Activated CD4-positive, alpha-beta T cell treated with anti-CD3 and anti-CD28 coated beads, Interleukin-10, Interleukin-2, amounts not matched to agents 100 ng/mL and 50 ng/mL, durations not matched to agents 16 hours and 8 hours (primary cell): ENCODE measurements around the gene DCUN1D2.
"Not testable (repeated sequence)": the region's sequence is repeated elsewhere in the genome, so short reads cannot be mapped to it uniquely, and the experiment has no call there.

ENCODE experiments used
- DNase-seq: peaks from one replicate; pipeline ENCODE4 v3.0.0-alpha.2; 2020

Gene DCUN1D2

GRCh38 chr13:113489549-113490495 is 689 bp downstream of the DCUN1D2 start:
- DNase-seq = peak; percentile 47

- DNase-seq = no peak
Observed at GRCh38 chr13:113489171-113489548, 1.4 kb downstream of the DCUN1D2 start.

GRCh38 chr13:113488283-113488682 is 2.2 kb downstream of the DCUN1D2 start:
- DNase-seq = no peak

- DNase-seq = no peak
Observed at GRCh38 chr13:113486698-113487097, 3.8 kb downstream of the DCUN1D2 start.

GRCh38 chr13:113485545-113485944 is 5.0 kb downstream of the DCUN1D2 start:
- no peak for DNase-seq

GRCh38 chr13:113483504-113484293 is 6.8 kb downstream of the DCUN1D2 start:
- no peak for DNase-seq

GRCh38 chr13:113483081-113483480 is 7.4 kb downstream of the DCUN1D2 start:
- no peak for DNase-seq

- no peak for DNase-seq
Observed at GRCh38 chr13:113479179-113479578, 11.3 kb downstream of the DCUN1D2 start.

- no peak for DNase-seq
Observed at GRCh38 chr13:113477724-113478123, 12.8 kb downstream of the DCUN1D2 start.

GRCh38 chr13:113476811-113477210 is 13.7 kb downstream of the DCUN1D2 start:
- no peak for DNase-seq

GRCh38 chr13:113475911-113476310 is 14.6 kb downstream of the DCUN1D2 start:
- DNase-seq = no peak

- no peak for DNase-seq
Observed at GRCh38 chr13:113475280-113475679, 15.2 kb downstream of the DCUN1D2 start.

GRCh38 chr13:113474179-113474578 is 16.3 kb downstream of the DCUN1D2 start:
- no peak for DNase-seq

- DNase-seq = no peak
Observed at GRCh38 chr13:113472355-113473025, 18.0 kb downstream of the DCUN1D2 start.

- no peak for DNase-seq
Observed at GRCh38 chr13:113471844-113472243, 18.7 kb downstream of the DCUN1D2 start.

GRCh38 chr13:113470635-113471163 is 19.8 kb downstream of the DCUN1D2 start:
- DNase-seq = not testable (repeated sequence)

GRCh38 chr13:113470073-113470472 is 20.4 kb downstream of the DCUN1D2 start:
- DNase-seq = no peak

GRCh38 chr13:113469582-113469981 is 20.9 kb downstream of the DCUN1D2 start:
- DNase-seq = no peak

GRCh38 chr13:113468472-113469201 is 21.9 kb downstream of the DCUN1D2 start:
- no peak for DNase-seq

GRCh38 chr13:113468029-113468428 is 22.5 kb downstream of the DCUN1D2 start:
- no peak for DNase-seq

- no peak for DNase-seq
Observed at GRCh38 chr13:113466383-113466782, 24.1 kb downstream of the DCUN1D2 start.

- DNase-seq = peak; percentile 13
Observed at GRCh38 chr13:113465300-113465699, 25.2 kb downstream of the DCUN1D2 start.
